PC-9 (cell line): ENCODE results near the gene SBNO1.

Experiments
- CTCF ChIP-seq: fragments of 200-600 bp; sonication (generic); conservative IDR thresholded peaks from 2 replicates; pipeline ENCODE4 v1.6.1; 2017; ENCODE audit warnings: mixed run types, antibody characterized with exemption, mild to moderate bottlenecking, moderate library complexity
- EZH2 ChIP-seq: fragments of 200-600 bp; sonication (generic); IDR thresholded peaks from 2 replicates; pipeline ENCODE4 v1.8.0; 2017; ENCODE audit warnings: antibody characterized with exemption, low read depth

- TF ChIP-seq CTCF = no peak
- no peak for TF ChIP-seq EZH2
These were observed 34.1 kb upstream of the SBNO1 start for GRCh38 chr12:123398550-123399254.
